HG02571 (cell line): Measurements from ENCODE around the gene RNF123.

ENCODE experiments used
- ATAC-seq: cut with Tn5 transposase; IDR thresholded peaks from one replicate; pipeline ENCODE4 v1.9.1; 2021; ENCODE audit warnings: mild to moderate bottlenecking, moderate library complexity; ENCODE audit not compliant: unreplicated experiment

RNF123 gene

DNA sequence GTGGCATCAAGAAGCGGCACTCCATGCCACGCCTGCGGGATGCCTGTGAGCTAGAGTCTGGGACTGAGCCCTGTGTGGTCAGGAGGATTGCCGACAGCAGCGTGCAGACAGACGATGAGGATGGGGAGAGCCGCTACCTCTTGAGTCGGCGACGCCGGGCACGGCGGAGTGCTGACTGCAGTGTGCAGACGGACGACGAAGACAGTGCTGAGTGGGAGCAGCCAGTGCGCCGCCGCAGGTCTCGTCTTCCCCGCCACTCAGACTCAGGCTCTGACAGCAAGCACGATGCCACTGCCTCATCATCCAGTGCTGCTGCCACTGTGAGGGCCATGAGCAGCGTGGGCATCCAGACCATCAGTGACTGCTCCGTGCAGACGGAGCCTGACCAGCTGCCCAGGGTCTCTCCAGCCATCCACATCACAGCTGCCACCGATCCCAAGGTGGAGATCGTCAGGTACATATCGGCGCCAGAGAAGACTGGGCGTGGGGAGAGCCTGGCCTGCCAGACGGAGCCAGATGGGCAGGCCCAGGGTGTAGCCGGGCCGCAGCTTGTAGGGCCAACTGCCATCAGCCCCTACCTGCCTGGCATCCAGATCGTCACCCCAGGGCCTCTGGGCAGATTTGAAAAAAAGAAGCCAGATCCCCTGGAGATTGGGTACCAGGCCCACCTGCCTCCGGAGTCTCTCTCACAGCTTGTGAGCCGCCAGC, 32.0 kb upstream of the RNF123 start:
- no peak for ATAC-seq

DNA sequence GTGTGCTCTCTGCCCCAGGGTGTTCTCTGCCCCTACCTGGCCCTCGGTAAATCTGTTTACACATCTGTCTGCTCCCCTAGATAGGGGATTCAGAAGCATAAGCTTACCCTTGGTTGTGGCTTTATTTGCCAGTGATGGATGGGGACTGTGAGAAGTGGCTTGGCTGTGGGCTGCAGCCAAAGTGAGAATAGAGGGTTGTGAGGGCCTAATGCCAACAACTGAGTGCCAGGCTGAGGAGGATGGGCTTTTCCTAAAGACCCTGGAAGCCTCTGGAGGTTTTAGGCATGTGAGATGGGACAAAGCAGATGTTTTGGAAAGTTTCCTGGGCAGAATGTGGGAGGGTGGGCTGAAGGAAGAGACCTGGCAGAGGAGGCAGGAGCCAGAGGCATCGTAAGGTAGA, 30.6 kb upstream of the RNF123 start:
- no peak for ATAC-seq

DNA sequence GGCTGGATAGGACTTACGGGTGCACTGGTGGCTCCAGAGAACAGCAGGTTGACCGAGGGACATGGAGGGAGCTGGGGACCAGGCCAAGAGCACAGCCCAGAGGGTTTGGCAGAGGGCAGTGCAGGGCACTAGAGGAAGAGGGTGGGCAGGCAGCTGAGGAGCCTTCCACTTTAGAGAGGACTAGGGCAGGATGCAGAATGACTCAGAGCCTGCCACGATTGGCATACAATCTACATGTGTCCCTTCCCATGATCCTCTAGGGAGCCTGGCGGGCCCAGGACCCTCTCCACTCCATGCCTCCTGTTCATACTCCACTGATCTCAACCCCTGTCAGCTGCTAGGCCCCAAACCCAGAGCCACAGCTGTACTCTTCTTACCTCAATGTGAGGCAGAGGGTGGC, 29.6 kb upstream of the RNF123 start:
- no peak for ATAC-seq

GRCh38 chr3:49661281-49661680, 28.1 kb upstream of the RNF123 start:
- no peak for ATAC-seq

DNA sequence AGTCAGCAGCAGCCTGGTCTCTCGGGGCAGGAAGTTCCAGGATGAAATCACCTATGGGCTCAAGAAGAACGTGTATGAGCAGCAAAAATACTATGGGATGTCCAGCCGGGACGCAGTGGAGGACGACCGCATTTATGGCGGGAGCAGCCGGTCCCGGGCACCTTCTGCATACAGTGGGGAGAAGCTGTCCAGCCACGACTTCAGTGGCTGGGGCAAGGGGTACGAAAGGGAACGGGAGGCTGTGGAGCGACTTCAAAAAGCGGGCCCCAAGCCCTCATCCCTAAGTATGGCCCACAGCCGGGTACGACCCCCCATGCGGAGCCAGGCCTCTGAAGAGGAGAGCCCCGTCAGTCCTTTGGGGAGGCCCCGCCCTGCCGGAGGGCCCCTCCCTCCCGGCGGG, 27.3 kb upstream of the RNF123 start:
- no peak for ATAC-seq

DNA sequence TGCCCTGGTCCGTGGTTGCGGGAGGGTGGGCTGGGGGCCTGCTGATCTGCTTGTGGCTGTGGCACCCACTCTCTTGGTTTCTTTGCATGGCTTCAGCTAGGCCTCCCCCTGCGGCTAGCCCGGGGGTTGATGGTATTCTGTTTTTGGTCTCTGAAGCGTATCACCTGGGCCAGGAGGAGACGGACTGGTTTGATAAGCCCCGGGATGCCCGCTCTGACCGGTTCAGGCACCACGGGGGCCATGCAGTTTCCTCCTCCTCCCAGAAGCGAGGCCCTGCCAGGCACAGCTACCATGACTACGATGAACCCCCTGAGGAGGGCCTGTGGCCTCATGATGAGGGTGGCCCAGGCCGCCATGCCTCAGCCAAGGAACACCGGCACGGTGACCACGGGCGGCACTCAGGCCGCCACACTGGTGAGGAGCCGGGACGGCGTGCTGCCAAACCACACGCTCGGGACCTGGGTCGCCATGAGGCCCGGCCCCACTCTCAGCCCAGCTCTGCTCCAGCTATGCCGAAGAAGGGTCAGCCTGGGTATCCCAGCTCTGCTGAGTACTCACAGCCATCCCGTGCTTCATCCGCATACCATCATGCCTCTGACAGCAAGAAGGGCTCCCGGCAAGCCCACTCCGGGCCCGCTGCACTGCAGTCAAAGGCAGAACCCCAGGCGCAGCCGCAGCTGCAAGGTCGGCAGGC, 26.5 kb upstream of the RNF123 start:
- ATAC-seq: no peak

DNA sequence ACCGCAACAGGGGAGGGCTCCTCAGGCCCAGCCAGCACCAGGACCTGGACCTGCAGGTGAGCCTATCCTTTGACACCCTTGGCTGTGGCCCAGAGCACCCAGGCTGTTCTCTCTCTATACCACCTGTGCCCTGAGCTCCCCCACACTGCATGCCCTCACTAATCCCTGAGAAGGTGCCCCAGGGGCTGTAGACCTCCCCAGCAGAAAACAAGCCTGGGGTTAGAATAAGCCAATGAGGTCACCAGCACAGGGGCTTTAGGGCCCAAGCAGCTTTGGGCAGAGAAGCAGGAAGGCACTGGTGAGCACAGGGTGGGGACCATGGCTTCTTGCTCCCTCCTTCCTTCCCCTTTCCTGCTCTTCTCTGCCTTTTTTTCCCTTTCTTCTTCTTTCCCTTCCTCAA, 25.5 kb upstream of the RNF123 start:
- no peak for ATAC-seq

- no peak for ATAC-seq
These were observed 25.1 kb upstream of the RNF123 start for GRCh38 chr3:49664300-49664699.

DNA sequence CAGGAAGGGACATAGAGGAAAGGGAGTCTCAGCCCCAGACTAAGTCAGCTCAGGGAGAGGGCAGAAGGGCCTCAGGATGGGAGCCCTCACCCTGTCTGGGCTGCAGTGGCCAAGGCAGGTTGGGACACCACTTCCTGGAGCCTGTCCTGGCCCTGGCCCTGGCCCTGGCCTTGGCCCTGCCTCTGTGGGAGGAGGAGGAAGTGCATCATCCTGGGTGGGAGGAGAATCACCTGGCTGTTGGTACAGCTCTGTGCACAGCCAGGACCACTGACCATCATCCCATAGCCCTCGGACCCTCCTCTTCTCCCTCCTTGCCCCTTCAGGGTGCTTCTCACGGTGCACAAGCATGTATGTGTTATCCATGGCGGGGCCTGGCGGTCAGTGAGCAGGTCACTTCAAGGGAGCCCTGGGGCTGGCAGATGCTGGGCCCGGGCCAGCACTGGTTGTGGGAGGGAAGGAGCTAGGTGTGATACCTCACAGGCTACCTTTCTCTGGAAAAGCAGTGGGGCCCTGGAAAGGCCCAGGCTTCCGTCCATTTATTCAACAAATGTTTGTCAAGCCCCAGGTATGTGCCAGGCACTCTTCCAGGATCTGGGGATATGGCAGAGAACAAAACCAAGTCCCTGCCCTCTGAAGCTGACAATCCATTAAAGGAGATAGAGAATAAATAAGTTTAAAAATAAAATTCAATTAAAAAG, 23.4 kb upstream of the RNF123 start:
- ATAC-seq: no peak

DNA sequence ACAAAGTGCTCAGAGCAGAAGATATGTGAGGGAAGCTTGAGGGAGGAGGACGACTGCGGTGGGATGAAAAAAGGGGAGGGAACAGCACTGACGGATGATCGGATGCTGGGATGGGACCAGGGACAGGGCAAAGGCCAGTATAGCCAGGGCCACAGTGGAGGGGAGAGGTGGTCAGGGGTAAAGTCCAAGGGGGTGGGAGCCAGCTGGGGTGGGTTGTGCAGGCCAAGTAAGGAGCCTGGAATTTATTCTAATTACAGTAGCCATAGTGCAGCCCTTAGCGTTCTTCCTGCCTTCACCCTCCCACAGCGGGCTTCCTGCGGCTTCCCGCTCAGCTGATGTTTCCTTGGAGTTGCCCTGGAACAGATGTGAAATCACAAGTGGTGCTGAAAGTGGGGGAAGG, 22.8 kb upstream of the RNF123 start:
- no peak for ATAC-seq

DNA sequence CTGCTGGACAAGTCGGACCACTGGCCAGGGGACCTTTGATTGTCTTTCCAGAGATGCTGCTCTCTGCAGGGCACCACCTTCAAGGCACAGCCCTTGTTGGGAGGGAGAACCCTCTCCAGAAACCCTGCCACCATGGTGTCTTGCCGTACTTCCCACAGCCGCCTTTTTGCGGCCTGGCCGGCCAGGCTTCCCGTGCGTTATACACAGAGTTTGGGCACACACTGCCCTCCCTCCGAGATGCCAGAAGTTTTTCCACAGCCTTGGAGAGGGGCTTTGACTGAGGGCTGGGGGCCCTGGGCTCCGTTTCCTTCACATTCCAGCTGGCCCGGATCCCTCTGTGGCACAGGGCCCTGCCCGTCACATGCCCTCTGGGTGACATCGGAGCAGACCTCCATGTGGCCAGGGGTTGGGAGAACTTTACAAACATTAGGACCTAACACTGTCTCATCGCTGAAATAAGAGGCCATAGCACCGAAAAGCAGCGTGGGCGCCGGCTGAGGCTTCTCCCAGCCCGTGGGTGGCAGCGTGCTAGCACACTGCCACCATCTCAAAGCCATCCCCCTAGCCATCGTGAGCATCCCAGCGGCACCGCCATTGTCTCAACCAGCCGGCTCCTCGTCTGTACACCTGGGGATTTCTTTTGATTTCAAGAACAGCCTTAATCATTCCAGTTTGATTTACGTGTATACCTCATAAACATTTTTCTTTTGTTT, 21.5 kb upstream of the RNF123 start:
- ATAC-seq: no peak

DNA sequence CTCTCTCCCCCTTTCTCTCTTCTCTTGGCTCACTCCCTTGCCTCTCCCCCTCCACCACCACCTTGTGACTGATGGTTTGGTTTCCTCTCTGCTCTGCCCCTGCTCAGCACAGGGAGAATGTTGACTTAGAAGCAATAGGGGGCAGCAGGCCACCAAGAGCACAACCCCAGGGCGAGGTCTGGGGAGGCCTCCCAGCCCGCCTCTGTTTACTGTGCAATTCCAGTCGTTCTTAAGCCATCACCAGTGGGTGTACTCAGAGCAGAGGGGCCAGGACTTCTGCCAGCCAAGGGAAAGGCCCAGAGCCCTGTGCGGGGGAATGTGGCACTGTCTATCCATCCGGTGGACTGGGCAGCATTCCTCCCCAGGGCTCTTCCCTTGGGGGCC, 21.0 kb upstream of the RNF123 start:
- no peak for ATAC-seq

DNA sequence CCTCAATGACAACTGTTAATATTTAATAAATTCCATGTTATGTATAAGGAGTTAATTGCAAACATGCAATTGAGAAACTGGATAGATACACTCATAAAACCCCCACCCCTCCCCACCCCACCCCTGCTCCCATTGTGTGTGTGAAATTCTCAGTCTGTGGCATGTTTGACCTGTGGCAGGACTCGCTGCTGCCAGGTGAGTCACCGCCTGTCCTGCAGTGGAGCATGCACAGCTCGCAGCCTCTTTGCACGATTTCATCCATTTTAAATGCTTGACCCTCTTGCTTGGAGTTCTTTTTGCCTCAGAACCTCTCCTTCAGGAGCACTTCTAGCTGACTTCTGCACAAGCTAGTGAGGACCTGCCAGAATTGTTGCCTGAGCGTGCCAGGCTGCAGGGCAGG, 20.5 kb upstream of the RNF123 start:
- no peak for ATAC-seq

GRCh38 chr3:49669352-49669751, 20.0 kb upstream of the RNF123 start:
- ATAC-seq: no peak

DNA sequence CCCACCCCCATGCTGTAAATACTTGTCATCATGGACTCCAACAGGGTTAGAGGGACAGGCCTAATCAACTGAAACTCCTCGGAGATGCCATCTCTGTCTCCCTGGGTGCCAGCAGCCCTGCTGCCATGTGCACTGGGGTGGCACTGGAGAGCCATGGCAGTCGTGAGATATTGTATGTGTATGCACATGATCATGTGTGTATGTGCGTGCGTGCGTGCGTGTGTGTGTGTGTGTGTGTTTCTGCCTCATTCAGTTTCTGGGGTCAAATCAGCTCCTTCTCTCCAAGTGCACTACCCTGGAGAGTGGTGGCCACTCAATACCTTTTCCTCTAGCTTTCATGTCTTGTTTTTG, 18.4 kb upstream of the RNF123 start:
- no peak for ATAC-seq

DNA sequence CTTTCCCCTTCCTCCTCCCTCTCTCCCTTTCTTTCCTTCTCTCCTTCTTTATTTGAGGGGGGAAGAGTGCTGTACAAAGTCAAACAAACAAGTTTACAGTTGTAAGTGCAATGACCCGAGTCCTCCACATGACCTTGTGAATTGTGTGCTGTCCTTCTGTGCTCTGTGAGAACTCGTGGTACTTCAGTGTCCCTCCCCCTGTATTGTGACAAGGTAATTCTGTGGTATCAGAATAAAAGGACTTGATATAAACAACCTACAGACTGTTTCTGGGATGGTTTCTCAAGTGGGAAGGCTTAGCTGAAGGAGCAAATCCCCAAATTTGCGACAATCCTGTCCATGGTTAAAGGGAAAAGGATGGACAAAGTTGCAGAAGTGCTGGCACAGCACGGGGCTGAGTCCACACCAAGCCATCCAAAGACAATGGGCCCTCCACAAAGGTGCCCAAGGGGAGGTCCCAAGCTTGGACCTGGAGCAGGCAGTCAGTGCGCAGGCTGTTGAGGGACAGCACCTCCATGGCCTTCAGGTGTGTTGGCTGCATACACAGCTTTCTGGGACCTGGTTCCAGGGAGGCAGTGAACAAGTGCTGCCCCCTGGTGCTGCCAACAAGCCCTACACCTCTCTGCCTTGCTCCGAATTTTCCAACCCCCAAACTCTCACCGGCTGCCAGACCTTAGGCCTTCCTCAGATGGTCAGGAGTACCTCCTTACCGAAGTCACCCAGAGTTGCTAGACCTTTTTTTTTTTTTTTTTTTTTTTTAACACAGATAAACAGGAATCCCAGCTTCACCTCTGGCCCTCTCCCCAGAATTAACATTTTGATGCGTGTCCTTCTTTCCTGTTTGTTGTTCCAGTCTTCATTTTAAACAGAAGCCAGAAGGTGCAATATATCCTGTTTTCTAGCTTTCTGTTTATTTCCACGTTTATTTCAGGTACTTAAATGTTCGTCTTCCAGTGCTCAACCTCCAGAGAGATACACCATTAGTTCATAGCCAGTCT, 17.8 kb upstream of the RNF123 start:
- ATAC-seq: no peak

- no peak for ATAC-seq
These were observed 16.1 kb upstream of the RNF123 start for GRCh38 chr3:49673121-49673714.

- peak; percentile 77 for ATAC-seq
These were observed 15.5 kb upstream of the RNF123 start, which contains the start of gene APEH for GRCh38 chr3:49673715-49674496. Gene APEH (plus strand): TSS chr3:49674351. CDS start chr3:49674402, 51 bp downstream.

- peak; percentile 16 for ATAC-seq
These were observed 14.8 kb upstream of the RNF123 start for GRCh38 chr3:49674497-49674983.
